BJ (cell line): Measurements from ENCODE around the gene C10orf90. TPM values are rescaled to one million over a fixed set of nuclear protein-coding genes. Genes with fewer than 3 reads are reported as not detected.
A peak's percentile ranks its signal among the peaks of the same experiment; 100 is the strongest.

ENCODE experiments used
- CTCF ChIA-PET: fragments of 350-600 bp; formaldehyde crosslinking; extraction: SDS; loops from one replicate; lab custom pipeline; 2021; ENCODE audit warnings: antibody characterized with exemption, inconsistent platforms; lab: Yijun Ruan, JAX
- POLR2A ChIA-PET: fragments of 300-600 bp; sonication (Branson Sonifier 250); formaldehyde crosslinking; extraction: SDS; loops from one replicate; lab custom pipeline; 2021; ENCODE audit warnings: antibody characterized with exemption; lab: Charles Lee
- DNase-seq: peaks from one replicate; pipeline ENCODE4 v3.0.0-alpha.2; 2011; ENCODE audit warnings: low read depth
- H3K27me3 ChIP-seq: 2 replicates; pipeline ENCODE4 v1.6.0; 2011; ENCODE audit warnings: low read length; ENCODE audit not compliant: control insufficient read depth, insufficient read depth
- H3K36me3 ChIP-seq: 2 replicates; pipeline ENCODE4 v1.5.1; 2011; ENCODE audit warnings: low read length; ENCODE audit not compliant: control insufficient read depth, insufficient read depth
- H3K4me3 ChIP-seq: 2 replicates; pipeline ENCODE4 v1.5.1; 2011; ENCODE audit warnings: low read depth, mild to moderate bottlenecking, control low read depth, low read length
- CTCF ChIP-seq: IDR thresholded peaks from 2 replicates; pipeline ENCODE4 v1.5.1; 2011; ENCODE audit warnings: low read depth, mild to moderate bottlenecking, control low read depth, inconsistent platforms, low read length, moderate library complexity; ENCODE audit not compliant: insufficient read depth
- polyA plus RNA-seq: library from polyadenylated mRNA; depleted of rRNA; stranded (reverse); fragments of >200 nt; gene quantifications from 2 replicates; pipeline ENCODE4 v1.2.3, GENCODE V29; 2011

The C10orf90 gene
- polyA plus RNA-seq, 1 experiment, result not detected

GRCh38 chr10:126639084-126639483 lies 31.4 kb downstream of the C10orf90 start:
- CTCF ChIA-PET, result no interaction called here
- TF ChIP-seq CTCF, result no peak

DNA sequence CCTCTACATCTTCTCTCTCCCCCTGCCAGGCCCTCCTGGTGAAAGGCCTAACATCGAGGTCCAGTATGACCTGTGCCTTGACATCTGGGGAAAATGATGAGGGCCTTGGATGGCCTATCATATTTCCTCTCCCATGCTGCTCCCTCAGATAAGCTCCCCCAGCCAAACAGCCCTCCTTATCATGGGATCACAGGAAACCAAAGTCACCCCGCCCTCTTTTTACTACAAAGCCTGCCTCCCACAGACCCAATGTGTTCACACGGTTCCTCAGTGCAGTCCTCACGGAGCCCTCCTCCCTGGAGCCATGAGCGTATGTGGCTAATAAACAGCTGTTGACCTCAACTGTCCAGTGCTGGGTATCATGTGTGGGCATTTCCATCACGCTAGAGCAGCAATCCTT lies 32.0 kb downstream of the C10orf90 start:
- Histone ChIP-seq H3K27me3 (0 out of 2 replicates have a peak, but pooled peaks cover under 1% of the 10 kb centered on the region), H3K36me3 (no peaks in the 10 kb centered on the region), H3K4me3 (no peak overlapping the region)
- ChIA-PET POLR2A (no interaction called here), CTCF (no interaction called here)
- no peak for DNase-seq
- TF ChIP-seq CTCF, result no peak

More at GRCh38 chr10:126639084-126639483, 31.4 kb downstream of the C10orf90 start:
- H3K27me3 ChIP-seq, result no peaks in the 10 kb centered on the region
- no peak for DNase-seq
- H3K4me3 ChIP-seq, result no peak overlapping the region
- POLR2A ChIA-PET, result no interaction called here
- H3K36me3 ChIP-seq, result no peaks in the 10 kb centered on the region

DNA sequence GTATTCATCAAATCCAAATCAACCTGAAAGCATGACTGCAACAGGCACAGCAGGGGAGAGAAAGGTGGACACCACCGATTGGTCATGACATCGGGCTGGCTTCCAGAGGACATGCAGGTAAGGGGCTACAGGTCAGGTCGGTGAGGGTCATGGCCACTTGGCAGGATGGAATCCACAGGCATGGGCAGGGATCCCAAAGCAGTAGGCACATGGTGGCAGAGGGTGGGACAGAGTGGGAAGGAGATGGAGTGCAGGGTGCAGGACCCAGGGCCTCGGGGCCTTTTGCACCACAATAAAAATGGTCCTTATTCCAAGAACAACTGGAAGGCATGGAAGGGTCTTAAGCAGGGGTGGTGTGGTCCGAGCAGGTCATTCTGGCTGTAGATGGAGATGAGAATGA lies 33.0 kb downstream of the C10orf90 start:
- H3K4me3 ChIP-seq, result no peak overlapping the region
- CTCF ChIA-PET, result no interaction called here
- no peak for TF ChIP-seq CTCF

DNA sequence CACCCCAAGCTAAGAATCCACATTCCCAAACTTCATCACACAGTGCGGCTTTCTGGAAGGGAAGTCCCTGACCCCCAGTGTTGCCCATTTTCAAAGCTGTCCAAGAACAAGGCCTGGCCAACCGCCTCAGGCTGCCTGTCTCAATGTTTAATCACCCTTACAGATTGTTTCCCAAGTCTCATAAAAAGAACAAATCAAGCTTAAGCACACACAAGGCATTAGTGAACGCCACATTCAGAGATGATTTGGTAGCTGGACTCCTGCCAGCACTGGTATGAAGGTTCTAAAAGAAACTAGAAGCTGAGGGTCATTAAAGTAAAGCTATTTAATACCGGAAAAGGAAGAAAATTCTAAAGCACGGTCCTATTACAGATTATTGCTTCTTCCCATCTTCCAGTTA lies 35.6 kb downstream of the C10orf90 start:
- no peaks in the 10 kb centered on the region for H3K36me3 ChIP-seq
- ChIA-PET POLR2A (no interaction called here), CTCF (interaction anchor here (1.1 kb wide), 1 partner anchor 15 kb away, joined by 4 read pairs; no protein-coding TSS in a partner anchor)
- 0 out of 2 replicates have a peak, but pooled peaks cover 1% of the 10 kb centered on the region for H3K27me3 ChIP-seq
- DNase-seq, result peak; percentile 34
- TF ChIP-seq CTCF, result no peak
- H3K4me3 ChIP-seq, result no peak overlapping the region

More for the DNA sequence above, 33.0 kb downstream of the C10orf90 start:
- no peak for DNase-seq
- Histone ChIP-seq H3K27me3 (0 out of 2 replicates have a peak, but pooled peaks cover 1% of the 10 kb centered on the region), H3K36me3 (no peaks in the 10 kb centered on the region)
- POLR2A ChIA-PET, result no interaction called here

- TF ChIP-seq CTCF, result no peak
- CTCF ChIA-PET, result interaction anchor here (1.1 kb wide), 1 partner anchor 14 kb away, joined by 4 read pairs; no protein-coding TSS in a partner anchor
These were observed 36.1 kb downstream of the C10orf90 start for GRCh38 chr10:126634347-126634746.

More at GRCh38 chr10:126634347-126634746, 36.1 kb downstream of the C10orf90 start:
- no peaks in the 10 kb centered on the region for H3K36me3 ChIP-seq
- 0 out of 2 replicates have a peak, but pooled peaks cover 1% of the 10 kb centered on the region for H3K27me3 ChIP-seq
- no peak overlapping the region for H3K4me3 ChIP-seq
- no peak for DNase-seq
- POLR2A ChIA-PET, result no interaction called here
